NOMO-1 (cell line): ENCODE data around the gene CYP2E1.
A peak's percentile ranks its signal among the peaks of the same experiment; 100 is the strongest.
"Not testable (repeated sequence)": the region's sequence is repeated elsewhere in the genome, so short reads cannot be mapped to it uniquely, and the experiment has no call there.

Experiments used
- DNase-seq, 2 experiments: peaks; one replicate each; lab custom pipeline; 2025; ENCODE audit not compliant: unreplicated experiment in 2 of 2; lab: John Stamatoyannopoulos, UW

CYP2E1 gene

DNA sequence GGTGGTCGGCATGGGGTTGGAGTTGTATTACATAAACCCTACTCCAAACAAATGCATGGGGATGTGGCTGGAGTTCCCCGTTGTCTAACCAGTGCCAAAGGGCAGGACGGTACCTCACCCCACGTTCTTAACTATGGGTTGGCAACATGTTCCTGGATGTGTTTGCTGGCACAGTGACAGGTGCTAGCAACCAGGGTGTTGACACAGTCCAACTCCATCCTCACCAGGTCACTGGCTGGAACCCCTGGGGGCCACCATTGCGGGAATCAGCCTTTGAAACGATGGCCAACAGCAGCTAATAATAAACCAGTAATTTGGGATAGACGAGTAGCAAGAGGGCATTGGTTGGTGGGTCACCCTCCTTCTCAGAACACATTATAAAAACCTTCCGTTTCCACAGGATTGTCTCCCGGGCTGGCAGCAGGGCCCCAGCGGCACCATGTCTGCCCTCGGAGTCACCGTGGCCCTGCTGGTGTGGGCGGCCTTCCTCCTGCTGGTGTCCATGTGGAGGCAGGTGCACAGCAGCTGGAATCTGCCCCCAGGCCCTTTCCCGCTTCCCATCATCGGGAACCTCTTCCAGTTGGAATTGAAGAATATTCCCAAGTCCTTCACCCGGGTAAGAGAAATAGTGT lies at the start of gene CYP2E1:
Gene CYP2E1, plus strand, starts transcription at position 407 of the 632 bp plus-strand sequence. Its CDS starts 33 bp downstream, at position 440.
- DNase-seq = no peak

DNA sequence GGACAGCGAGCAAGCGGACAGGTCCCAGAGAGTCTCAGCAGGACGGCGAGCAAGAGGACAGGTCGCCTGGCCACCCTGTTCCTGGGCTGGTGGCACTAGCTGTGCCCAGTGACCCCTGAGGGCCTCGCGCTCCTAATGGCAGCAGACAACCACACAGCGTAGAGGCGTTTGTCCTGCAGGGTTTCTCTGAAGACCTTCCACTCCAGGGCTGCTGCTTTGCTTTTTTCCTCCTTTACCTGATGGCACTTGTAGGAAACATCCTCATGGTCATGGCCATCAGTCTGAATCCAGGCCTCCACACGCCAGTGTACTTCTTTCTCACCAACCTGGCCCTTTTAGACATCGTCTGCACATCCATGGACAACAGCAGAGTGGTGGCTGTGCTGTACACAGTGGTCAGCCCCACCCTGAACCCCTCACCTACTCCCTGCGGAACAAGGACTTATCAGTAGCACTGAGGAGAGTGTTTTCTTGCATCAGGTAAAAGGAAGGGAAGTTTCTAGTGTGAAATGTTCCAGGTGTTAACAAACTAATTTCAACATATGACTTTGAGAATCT lies 46.0 kb upstream of the CYP2E1 start:
- no peak for DNase-seq

DNA sequence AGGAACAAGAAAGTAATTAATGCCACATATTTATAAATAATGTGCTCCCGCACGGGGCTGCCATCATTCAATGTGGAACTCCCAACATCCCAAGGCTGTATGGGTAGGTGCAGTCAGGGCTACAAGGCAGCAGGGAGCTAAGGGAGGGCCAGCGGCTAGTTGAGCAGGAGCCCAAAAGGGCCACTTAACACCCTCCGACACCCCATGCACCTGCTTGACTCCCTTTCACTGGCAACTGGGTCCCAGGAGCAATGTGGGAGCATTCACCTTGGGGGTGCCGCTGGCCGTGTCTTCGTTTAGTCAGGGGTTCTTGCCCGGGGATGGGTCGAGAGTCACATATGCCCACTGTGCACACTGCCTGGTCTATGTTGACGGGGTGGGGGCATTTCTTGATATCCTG lies 45.5 kb upstream of the CYP2E1 start:
- no peak for DNase-seq

DNA sequence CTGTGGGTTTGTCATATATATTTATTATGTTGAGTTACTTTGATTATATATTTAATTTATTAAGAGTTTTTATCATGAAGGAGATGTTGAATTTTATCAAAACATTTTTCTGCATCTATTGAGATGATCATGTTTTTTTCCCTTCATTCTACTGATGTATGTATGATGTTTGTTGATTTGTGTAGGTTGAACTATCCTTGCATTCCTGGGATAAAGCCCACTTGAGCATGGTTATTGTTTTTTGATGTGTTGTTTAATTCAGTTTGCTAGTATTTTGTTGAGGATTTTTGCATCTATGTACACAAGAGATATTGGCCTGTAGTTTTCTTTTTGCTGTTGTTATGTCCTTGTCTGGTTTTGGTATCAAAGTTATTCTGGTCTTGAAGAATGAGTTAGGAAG lies 42.3 kb upstream of the CYP2E1 start:
- no peak for DNase-seq

DNA sequence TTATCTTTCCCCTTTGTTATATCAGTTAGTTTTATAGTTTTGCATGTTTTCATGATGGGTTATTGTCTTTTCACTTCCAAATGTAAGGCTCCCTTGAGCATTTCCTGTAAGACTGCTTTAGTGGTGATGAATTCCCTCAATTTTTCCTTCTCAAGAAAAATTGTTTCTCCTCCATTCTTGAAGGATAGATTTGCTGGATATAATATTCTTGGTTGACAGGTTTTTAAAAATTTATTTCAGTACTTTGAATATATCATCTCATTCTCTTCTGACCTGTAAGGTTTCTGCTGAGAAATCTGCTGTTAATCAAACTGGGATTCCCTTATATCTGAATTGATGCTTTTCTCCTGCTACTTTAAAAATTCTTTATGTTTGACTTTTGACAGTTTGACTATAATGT lies 40.1 kb upstream of the CYP2E1 start:
- no peak for DNase-seq

DNA sequence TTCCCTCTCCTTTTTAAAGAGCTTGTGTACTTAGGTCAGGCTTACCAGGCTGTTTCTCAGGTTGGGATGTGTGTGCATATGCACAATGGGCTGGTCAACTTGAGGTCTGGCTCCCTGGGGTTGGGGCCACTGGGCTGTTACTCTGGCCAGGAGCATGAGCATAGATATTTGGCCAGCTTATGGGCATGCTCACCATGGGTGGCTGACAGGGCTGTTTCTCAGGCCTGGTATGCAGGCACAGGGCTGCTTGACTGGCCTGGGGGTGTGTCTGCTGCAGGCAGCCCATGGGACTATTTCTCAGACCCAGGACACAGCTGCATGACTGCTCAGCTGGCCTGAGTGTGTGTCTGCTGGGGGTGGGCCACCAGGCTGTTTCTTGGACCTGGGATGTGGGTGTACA lies 38.8 kb upstream of the CYP2E1 start:
- no peak for DNase-seq

DNA sequence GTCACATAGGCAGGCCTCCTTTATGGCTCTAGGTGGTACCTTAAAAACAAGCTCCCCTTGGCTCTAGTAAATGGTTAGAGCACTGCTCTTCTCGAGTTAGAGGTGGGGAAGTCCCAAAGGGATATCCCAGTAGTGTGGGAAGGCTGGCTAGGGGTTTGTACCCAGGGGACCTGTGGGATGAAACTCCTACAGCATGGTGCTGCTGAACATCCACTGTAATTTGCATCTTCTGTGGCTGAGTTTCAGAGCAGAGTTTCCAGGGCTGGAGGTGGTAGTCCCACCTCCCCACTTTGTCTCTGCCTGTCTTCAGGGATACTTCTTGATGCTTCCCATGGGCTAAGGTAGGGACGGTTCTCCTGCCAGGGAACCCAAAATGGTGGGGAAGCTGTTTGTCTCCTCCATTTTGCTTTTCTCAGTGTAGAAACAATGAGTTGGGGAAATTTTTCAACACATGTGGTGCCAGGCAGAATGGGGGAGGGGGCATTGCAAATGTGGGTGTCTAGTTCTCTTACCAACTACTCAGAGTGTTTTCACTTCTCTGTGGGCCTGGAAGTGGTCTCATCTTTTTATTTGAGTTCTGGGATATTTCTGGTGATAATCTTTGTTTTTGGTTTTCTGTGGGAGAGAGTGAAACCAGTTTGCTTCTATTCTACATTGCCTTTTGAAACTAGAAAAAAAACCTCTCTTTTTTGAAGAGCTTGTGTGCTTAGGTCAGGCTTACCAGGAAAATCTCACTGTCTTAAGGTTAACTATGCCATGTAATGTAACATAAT lies 37.2 kb upstream of the CYP2E1 start:
- no peak for DNase-seq

DNA sequence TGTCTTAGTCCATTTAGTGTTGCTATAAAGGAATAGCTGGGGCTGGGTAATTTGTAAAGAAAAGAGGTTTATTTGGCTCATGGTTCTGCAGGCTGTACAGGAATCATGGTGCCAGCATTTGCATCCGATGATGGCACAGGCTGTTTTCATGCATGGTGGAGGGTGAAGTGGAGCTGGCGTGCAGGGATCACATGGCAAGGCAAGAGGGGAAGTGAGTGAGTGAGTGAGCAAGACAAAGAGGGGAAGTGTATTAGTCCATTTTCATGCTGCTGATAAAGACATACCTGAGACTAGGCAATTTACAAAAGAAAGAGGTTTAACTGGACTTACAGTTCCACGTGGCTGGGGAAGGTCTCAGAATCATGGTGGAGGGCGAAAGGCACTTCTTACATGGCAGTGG lies 33.6 kb upstream of the CYP2E1 start:
- peak in 1 of 2 experiments; percentile 7 for DNase-seq

DNA sequence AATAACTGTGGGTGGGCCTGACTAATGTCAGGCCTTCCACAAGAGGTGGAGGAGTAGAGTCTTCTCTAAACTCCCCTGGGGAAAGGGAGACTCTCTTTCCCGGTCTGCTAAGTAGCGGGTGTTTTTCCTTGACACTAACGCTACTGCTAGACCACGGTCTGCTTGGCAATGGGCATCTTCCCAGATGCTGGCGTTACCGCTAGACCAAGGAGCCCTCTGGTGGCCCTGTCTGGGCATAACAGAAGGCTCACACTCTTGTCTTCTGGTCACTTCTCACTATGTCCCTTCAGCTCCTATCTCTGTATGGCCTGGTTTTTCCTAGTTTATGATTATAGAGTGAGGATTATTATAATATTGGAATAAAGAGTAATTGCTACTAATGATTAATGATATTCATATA lies 29.8 kb upstream of the CYP2E1 start:
- not testable (repeated sequence) for DNase-seq

DNA sequence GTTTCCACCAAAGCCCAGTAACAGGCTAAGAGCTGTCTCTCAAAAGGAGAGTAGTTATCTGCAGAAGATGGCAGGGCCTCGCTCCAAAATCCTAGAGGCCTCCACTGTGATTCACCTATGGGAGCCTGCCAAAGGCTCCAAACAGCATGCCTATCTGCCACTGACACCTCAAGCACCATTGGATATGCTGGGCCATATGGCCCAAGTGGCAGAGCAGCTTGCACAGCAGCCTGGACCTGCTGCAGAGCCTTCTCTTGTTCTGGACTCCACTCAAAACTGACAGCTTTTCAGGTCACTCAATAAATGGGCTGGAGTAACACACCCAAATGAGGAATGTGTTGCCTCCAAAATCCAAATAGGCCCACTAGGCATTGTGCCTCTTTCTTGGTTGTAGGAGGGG lies 28.0 kb upstream of the CYP2E1 start:
- not testable (repeated sequence) for DNase-seq

DNA sequence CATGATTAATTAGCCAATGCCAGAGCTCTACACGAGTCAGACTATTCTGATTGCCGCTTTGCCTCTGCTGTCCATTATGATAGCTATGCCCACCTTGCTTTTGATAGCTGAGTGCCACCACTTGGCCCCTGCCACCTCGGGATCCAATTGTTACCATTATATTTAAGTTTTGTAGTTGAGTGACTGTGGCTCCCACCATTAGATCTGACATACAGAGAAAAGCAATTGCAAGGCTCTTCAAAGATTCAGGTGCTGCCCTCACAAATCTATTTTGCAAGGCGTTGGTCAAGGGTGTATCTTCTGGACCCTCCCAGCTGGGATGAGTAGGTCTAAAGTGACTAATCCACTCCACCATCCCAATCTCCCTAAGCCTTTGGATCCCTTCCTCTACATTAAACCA lies 26.3 kb upstream of the CYP2E1 start:
- DNase-seq = not testable (repeated sequence)

DNA sequence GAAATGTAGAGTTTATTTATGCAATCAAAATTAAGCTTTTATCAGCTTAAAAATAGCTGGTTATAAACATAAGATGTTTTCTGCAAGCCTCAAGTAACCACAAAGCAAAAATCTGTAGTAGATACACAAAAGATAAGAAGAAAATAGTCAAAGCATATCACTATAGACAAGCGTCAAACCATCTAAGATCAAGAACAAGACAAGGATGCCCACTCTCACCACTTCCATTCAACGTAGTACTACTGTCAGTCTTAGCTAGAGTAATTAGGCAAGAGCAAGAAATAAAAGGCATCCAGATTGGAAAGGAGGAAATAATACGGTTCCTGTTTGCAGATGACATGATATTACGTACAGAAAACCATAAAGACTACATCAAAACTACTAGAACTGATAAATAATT lies 17.5 kb upstream of the CYP2E1 start:
- no peak for DNase-seq

DNA sequence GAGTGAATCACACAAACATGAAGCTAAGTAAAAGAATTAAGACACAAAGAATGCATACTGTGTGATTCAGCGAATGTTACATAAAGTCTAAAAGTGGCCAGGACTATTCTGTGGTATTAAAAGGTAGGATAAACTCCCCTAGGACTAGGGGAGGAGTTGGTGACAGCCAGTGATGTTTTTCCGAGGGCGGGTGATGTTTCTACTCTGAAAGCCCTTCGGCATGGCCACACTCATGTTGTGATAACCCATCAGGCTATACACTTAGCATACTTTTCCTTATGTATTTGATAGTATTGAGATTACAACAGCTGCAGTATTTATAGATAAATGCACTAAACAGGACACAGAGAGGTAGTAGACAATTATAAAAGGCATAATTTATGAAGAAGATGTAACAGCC lies 15.8 kb upstream of the CYP2E1 start:
- no peak for DNase-seq

DNA sequence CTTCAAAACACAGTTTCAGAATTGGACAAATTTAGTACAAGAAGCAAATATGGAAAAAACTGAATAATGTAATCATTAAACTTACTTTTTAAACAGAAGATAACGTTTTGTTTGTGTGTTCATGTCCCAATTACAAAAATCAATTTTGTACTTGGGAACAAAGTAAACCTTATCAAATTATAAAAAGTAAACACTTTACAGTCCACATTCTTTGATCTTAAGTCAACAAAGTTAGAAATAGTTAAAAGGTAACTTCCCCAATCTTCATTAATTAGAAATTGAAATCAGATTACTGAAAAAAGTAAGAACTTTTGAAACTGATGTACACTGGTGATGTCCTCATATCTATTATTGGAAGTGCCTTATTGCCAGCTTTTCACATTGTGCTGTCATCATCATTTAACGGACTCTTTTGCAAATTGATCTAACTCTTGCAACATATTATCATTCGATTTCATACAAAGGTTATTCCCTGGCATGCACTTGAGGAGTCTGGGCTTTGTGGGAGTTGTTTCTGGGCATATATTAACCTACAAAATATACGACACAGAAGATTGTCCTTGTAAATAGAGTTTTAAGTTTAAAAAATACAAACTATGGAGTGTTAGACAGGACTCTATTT lies 15.1 kb upstream of the CYP2E1 start:
- DNase-seq = no peak

DNA sequence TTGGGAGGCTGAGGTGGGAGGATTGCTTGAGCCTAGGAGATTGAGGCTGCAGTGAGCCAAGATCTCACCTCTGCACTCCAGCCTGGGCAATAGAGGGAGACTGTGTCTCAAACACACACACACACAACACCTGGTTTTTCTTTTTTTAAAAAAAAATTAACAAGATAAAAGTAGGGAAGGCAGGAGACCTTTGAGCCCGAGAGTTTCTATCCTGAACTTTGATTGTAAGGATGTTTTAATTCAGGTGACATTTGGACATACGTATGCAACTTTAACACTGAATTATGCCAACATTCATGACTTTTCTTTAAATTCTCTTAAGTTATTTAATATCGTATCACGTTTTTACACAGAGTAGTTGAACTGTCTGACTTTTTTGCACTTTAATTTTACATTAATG lies 11.7 kb upstream of the CYP2E1 start:
- no peak for DNase-seq

DNA sequence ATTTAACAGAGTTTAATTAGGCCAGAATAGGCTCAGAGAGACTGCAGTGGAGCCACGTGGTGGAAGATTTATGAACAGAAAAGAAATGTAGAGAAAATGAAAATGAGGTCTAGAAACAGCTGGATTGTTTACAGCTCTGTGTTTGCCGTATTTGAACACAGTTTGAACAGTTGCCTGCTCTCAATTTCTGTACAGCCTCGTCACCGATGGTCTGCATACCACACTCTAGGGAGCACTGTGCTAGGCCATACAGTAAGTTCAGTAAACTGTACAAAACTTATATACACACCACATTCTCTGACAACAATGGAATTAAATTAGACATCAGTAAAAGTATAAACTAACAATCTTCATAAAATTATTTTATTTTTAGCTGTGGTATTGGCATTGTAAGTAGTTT lies 11.1 kb upstream of the CYP2E1 start:
- no peak for DNase-seq

DNA sequence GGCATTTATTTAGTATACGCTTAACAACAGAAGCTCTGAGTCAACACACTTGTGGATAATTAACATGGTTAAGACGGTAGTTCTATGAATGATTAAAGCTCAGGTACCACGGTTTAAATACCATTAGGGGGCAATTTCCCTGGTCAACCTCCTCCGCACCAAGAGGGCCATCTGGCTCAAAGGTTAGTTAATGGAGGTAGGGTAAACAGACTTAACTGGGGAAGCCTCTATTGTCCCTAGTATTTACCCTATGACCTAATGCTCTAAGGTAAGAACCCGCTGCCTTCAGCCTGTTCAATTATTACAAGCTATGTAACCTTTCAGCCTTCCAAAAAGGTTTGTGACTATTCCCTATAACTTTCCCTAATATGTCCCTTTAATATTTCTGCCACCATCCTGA lies 8.6 kb upstream of the CYP2E1 start:
- DNase-seq = not testable (repeated sequence)

DNA sequence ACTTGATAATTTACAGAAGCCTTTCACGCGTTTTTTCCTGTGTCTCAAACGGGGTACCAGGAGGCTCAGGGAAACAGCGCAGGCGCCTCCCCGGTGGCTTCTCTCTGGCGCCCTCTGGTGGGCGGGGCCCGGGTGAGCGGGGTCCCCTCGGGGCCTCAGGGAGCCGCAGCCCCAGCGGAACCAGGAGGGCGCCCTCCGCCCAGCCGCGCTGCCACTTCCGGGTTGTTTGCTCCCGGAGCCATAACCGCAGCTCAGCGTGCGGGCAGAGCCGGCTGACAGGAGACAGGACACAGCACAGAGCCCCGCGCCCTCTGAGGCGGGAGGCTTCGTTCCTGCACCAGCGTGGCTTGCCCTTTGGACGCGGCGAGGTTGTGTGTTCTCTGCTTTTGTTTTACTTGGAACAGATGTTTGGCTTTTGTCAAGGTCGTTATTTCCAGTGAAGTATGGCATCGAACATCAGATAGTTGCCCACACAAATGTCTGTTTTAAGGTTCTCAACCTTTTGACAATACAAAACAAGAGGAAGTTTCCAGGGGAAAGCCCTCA lies 6.9 kb upstream of the CYP2E1 start:
- peak; percentile 83 to 88 for DNase-seq

DNA sequence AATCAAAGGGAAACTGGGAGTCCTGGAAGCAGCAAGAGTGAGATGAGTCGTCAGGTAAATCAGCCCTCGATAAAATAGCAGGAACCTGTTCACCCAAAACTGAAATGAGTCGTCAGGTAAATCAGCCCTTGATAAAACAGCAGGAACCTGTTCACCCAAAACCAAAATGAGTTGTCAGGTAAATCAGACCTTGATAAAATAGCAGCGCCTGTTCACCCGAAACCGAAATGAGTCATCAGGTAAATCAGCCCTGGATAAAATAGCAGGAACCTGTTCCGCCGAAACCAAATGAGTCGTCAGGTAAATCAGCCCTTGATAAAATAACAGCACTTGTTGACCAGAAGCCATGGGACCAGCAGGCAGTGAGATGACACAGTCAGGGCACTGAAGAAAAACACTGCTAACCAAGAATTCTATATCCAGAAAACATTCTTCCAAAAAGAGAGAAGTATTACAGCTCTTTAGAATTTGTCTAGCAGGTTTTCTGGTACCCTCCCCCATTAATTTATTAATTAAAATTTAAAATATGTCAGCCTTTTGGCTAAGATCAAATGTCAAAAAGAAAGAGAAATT lies 3.4 kb upstream of the CYP2E1 start:
- DNase-seq = no peak

DNA sequence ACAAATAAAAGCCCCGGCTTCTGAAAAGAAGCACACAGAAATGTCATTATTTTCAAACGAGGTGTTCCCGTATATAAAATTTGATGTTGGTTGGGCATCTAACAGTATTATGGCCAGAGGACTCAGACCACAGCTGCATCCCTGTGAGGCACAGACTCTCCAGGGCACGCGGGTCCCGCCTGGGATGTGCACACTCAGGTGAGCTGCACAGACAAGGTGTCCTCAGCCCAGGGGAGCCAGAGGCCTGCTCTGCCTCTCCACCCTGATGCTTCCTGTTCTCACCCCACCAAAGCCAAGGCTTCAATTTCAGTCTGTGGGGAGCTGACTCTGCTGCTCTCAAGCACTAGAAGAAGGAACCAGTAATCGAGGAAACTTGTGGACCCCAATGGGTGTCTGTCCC lies 1.7 kb upstream of the CYP2E1 start:
- DNase-seq = no peak

DNA sequence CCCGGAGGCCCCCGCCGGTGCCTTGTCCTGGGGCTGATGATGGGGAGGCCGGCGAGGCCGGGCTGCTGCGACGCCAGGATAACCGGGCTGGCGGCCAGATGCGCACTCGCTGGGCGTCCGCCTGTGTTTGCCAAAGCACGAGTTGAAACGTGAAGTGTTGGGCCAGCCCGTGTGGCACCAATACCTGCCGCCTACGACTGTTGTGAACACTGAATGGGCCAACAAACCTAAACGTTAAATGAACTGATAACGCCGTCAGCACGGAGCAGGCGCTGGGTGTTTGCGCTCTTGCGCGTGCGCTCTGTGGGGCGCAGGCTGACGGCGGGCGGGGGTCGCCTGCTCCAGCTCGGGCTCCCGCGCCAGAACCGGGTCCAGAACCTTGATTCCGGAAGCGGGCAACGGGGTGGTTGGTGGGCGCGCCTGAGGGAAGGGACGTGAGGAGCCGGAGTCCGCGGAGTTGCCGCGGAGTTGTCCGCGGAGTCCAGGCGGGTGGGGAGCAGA lies 658 bp downstream of the CYP2E1 start:
- DNase-seq = no peak
